Measurements from ENCODE around the gene FAM222B. TPM values are rescaled to one million over a fixed set of nuclear protein-coding genes. Genes with fewer than 3 reads are reported as not detected.

The FAM222B gene
- total and polyA plus RNA-seq, 9 of the 15 experiments (the other 6 are each of a cell fraction or from before 2014, with no cell fraction given) = 4.0 to 34.6 (median 7.5) TPM

- H3K9me1 ChIP-seq (ENCODE audit: control insufficient read depth, insufficient read depth, low read length) = no peaks in the 10 kb centered on the region
- TSS peak; percentile 85 for BruUV-seq (replicated peaks)
- FAIRE-seq = no peak
- no peaks in the 10 kb centered on the region for H4K20me1 ChIP-seq (replicated peaks; ENCODE audit: control insufficient read depth, insufficient read depth, low read length)
- peak overlapping the region; percentile 71 for H3K27ac ChIP-seq (ENCODE audit: extremely low read depth, low read depth, low read length)
- H3K4me3 ChIP-seq = peak overlapping the region; percentile 62
- 1% methylated on average over 5 of the region's 5 CpGs for WGBS (ENCODE audit: insufficient coverage, low coverage, missing lambda C conversion rate)
- POLR2A ChIA-PET = interaction anchor here (0.9 to 7.5 kb wide), 6 partner anchors 9 to 128 kb away, joined by 3 to 49 read pairs (median 4); partner anchors contain the start of genes FAM222B and NEK8
- CTCF ChIA-PET (ENCODE audit: low intra/inter-chr PET ratio) = no interaction called here
- no peak for DNase-seq (ENCODE audit: extremely low read depth in 1 of 4, low spot score in 3 of 4)
- peak overlapping the region; percentile 77 to 93 for H3K9ac ChIP-seq (ENCODE audit: insufficient read depth in 1 of 2, low read depth in 2 of 2, low read length in 2 of 2)
- no peak for ATAC-seq
- H3K36me3 ChIP-seq (ENCODE audit: control insufficient read depth, insufficient read depth, low read length) = peaks cover 33% of the 10 kb centered on the region
- in situ Hi-C loops (cut with MboI) = no loop called here
- peaks cover 47% of the 10 kb centered on the region for H3K79me2 ChIP-seq (ENCODE audit: control insufficient read depth, insufficient read depth, low read length)
- peak overlapping the region; percentile 93 for H2AFZ ChIP-seq (ENCODE audit: low read depth, low read length)
- H3K27me3 ChIP-seq (ENCODE audit: control insufficient read depth in 2 of 2, insufficient read depth in 2 of 2, low read length in 2 of 2) = no peaks in the 10 kb centered on the region
- TF ChIP-seq ZFX (CRISPR knock-in tag; IDR thresholded peaks at IDR 0.05) = 0 out of 2 replicates have a peak, but pooled peaks have one; percentile 18
- TF ChIP-seq ZNF77 (CRISPR knock-in tag; IDR thresholded peaks at IDR 0.05) = no peak
- 0 out of 2 replicates have a peak, but pooled peaks have one; percentile 23 for TF ChIP-seq FOXK1 (CRISPR knock-in tag; IDR thresholded peaks at IDR 0.05; ENCODE audit: borderline replicate concordance)
- 0 out of 4 replicates have a peak, but pooled peaks of 1 of the 2 experiments have one; percentile 0 for TF ChIP-seq RAD21 (CRISPR knock-in tag; conservative IDR thresholded peaks at IDR 0.05 in 1 of 2, IDR thresholded peaks at IDR 0.05 in 1 of 2)
- 0 out of 2 replicates have a peak, but pooled peaks have one; percentile 16 for TF ChIP-seq NR2F6 (CRISPR knock-in tag; IDR thresholded peaks at IDR 0.05)
- peak; percentile 13; the same call in 1 of the 2 replicates for TF ChIP-seq FOXP1 (CRISPR knock-in tag; IDR thresholded peaks at IDR 0.05)
- no peak for TF ChIP-seq DLX4 (CRISPR knock-in tag; IDR thresholded peaks at IDR 0.05)
- H3K4me2 ChIP-seq (ENCODE audit: insufficient read depth, low read length) = peak overlapping the region; percentile 92
- intact Hi-C loops (cut with micrococcal nuclease) = no loop called here
- peaks cover 9 to 16% of the 10 kb centered on the region in 2 experiments; a peak in 4 of 5 replicates for H3K4me1 ChIP-seq (replicated peaks in 1 of 2; ENCODE audit: control insufficient read depth in 2 of 2, insufficient read depth in 2 of 2, low read length in 2 of 2)
- H3K9me3 ChIP-seq (replicated peaks; ENCODE audit: control insufficient read depth, insufficient read depth, low read depth, low read length) = peaks cover 3% of the 10 kb centered on the region
Observed at GRCh38 chr17:28855336-28855679, 12.7 kb upstream of the FAM222B start.

Measured in K562 (cell line).